C4-2B (cell line): ENCODE measurements around the gene CEP350.

ENCODE experiments used
- H3K27ac ChIP-seq: fragments of 450-650 bp; 2 replicates; pipeline ENCODE4 v1.5.1; 2017
- ZFX ChIP-seq: fragments of 450-650 bp; IDR thresholded peaks from 2 replicates; pipeline ENCODE4 v1.6.1; 2017
- TF ChIP-seq, protein P1 (sequence below): fragments of 450-650 bp; conservative IDR thresholded peaks from 2 replicates; pipeline ENCODE4 v1.5.1; 2017; ENCODE audit warnings: mild to moderate bottlenecking

CEP350 gene

DNA sequence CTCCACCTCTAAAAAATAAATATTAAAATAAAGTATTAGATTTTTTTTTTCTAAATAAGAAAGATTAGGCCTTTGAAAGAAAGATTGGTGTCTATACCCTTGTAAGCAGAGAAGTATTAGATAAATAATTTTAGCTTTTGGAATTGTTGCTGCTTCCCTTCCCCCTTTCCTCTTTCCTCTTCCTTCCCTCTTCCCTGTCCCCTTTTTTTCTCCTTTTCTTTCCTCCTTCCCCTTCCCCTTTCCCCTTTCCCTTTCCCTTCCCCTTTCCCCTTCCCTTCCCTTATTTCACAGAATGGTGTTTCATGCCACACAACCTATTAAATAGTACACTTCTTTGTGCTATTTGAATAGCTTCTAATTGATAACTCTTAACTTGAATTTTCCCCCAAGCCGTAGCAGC, 130.3 kb downstream of the CEP350 start:
- no peak for TF ChIP-seq ZFX
- TF ChIP-seq, protein P1, sequence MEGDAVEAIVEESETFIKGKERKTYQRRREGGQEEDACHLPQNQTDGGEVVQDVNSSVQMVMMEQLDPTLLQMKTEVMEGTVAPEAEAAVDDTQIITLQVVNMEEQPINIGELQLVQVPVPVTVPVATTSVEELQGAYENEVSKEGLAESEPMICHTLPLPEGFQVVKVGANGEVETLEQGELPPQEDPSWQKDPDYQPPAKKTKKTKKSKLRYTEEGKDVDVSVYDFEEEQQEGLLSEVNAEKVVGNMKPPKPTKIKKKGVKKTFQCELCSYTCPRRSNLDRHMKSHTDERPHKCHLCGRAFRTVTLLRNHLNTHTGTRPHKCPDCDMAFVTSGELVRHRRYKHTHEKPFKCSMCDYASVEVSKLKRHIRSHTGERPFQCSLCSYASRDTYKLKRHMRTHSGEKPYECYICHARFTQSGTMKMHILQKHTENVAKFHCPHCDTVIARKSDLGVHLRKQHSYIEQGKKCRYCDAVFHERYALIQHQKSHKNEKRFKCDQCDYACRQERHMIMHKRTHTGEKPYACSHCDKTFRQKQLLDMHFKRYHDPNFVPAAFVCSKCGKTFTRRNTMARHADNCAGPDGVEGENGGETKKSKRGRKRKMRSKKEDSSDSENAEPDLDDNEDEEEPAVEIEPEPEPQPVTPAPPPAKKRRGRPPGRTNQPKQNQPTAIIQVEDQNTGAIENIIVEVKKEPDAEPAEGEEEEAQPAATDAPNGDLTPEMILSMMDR: no peak
- H3K27ac ChIP-seq: no peak overlapping the region

- TF ChIP-seq, protein P1: no peak
- no peak for TF ChIP-seq ZFX
- H3K27ac ChIP-seq: no peak overlapping the region
Observed at GRCh38 chr1:180085331-180085730, 130.7 kb downstream of the CEP350 start.

- no peak overlapping the region for H3K27ac ChIP-seq
- TF ChIP-seq, protein P1: no peak
- TF ChIP-seq ZFX: no peak
Observed at GRCh38 chr1:180092931-180093650, 138.5 kb downstream of the CEP350 start.

GRCh38 chr1:180094705-180095295, 140.2 kb downstream of the CEP350 start:
- no peak for TF ChIP-seq ZFX
- H3K27ac ChIP-seq: no peak overlapping the region

DNA sequence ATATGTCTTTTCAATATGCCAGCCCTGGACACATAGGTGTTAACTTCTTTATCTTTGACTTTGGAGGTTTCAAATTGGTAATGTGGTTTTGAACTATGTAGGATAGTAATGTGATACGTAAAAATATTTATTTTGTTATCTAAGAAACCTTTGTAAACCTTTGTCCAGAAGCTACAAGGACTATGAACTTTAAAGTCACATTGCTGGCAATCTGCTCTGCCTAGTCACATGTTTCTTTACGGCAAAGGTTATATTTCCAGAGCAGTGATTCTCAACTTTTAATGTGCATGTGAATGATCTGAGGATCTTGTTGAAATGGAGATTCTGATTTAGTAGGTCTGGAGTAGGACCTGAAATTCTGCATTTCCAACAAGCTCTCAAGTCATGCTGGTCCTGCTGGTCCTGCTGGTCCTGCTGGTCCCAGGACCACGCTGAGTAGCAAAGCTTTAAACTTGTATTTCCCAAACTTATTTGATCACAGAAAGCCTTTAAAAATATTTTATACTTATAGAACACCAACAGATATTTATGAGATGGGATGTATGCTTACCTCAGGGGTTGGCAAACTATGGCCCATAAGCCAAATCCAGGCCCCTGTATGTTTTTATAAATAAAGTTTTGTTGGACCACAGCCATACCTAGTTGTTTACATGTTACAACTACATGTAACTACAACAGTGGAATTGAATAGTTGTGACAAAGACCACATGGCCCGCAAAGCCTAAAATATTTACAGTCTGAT, 142.1 kb downstream of the CEP350 start:
- H3K27ac ChIP-seq: no peak overlapping the region
- TF ChIP-seq, protein P1: no peak
- no peak for TF ChIP-seq ZFX

- no peak overlapping the region for H3K27ac ChIP-seq
Observed at GRCh38 chr1:180097326-180097605, 142.7 kb downstream of the CEP350 start.

GRCh38 chr1:180101411-180101810, 146.8 kb downstream of the CEP350 start:
- H3K27ac ChIP-seq: no peak overlapping the region
- TF ChIP-seq, protein P1: no peak
- no peak for TF ChIP-seq ZFX

More at GRCh38 chr1:180097326-180097605, 142.7 kb downstream of the CEP350 start:
- TF ChIP-seq ZFX: no peak
- TF ChIP-seq, protein P1: no peak
